Measurements from ENCODE around the gene JAZF1.
A peak's percentile ranks its signal among the peaks of the same experiment; 100 is the strongest.
"Not testable (repeated sequence)": the region's sequence is repeated elsewhere in the genome, so short reads cannot be mapped to it uniquely, and the experiment has no call there.

The JAZF1 gene

GRCh38 chr7:27925573-27926201, 254.9 kb downstream of the JAZF1 start:
- peak; percentile 12 for DNase-seq

DNA sequence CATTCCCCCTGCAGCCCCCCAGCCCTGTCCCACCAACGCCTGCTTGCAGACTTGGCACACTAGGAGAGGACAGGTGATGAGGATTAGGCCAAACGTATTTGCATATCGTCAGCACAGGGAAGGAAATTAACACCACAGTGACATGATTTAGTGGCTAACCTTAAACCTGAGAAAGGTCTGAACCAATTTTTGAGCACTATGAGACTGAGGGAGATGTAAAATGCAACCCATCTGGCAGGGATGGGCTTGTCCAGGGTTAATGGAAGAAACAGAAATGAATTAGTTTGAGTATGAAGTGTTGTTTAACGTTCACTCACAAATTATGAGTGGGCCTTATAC, 257.0 kb downstream of the JAZF1 start:
- DNase-seq = no peak

DNA sequence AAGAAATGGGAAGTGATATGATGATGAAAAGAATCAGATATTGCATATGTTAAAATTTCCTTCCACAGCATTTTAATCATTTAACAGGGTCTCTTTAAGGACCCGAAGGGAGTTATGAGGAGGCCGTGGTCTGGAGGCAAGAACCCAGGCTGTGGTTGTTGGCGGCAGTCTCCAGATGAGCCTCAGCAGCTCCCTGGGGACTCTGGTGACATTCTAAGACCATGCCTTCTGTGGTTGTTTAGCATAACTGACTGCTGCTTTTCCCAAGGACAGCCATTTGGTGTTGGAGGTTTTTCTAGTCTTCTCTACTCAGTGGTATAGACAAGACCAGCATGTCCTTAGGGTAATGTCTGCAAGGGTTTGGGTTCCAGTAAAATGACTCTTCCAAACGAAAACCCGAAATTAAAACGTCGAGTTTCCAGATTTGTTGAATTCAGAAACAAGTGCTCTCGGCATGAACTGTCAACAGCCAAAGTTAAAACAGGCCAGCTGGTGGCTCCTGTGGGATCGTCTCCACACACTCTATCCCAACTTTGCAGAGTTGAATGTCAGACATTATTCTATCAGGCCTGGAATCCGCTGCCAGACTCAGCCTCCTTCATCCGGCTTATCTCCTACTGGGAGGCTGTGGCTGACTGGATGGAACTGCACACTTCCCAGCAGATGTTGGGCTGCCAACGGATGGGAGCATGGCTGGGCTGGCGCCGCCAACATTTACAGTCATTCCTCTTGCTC, 257.5 kb downstream of the JAZF1 start:
- no peak for DNase-seq

- not testable (repeated sequence) for DNase-seq
These were observed 258.2 kb downstream of the JAZF1 start for GRCh38 chr7:27922389-27922788.

DNA sequence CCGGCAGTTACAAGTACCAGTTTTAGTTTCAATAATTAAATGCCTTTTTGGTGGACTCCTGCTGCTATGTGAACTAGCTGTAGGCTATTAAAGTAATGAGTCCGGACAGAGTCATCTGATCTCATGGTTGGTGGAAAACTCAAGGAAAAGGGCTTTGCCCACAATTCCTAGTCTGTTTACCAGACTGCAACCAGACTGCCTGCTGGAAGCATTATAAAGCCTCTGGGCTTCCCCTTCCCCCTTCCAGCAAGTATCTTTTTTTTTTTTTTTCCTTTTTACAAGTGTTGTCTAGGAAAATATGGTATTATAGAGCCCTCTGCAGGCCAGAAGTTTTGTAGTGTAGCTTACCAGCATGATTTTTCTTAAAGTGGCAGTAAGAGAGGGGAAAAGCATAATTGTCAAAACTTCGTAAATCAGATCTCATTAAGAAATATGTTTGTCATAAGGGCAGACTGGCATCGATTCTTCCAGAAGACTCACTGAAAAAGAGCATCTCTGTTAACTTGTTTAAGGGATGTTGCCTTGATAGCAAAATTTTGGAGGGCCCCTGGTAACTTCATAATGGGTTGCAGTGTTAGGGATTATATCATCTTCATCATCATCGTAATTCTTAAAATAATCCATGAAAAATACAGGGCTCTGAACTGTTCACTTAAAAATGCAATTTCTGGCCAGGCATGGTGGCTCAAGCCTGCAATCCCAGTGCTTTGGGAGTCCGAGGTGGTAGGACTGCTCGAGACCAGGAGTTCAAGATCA, 259.3 kb downstream of the JAZF1 start:
- DNase-seq = peak; percentile 58

- no peak for DNase-seq
These were observed 260.2 kb downstream of the JAZF1 start for GRCh38 chr7:27920281-27920946.

DNA sequence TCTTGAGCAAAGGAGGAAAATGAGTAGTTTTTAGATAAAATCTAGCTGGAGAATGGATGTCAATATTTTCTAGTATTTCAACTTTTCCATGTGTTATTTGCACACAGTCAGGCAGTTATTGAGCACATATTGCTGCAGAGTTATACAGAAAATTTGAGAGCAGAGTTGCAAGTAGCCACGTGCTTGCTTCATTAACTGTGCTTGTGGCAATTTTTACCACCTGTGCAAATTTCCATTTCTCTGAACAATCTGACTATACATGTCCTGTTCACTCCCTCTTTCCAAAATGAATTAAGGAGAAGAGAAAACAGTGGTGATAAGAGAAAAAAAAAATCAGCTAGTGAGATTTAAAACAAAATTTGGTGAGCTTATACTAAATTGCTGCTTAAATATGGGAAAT, 262.1 kb downstream of the JAZF1 start:
- DNase-seq = no peak

- peak; percentile 8 for DNase-seq
These were observed 262.8 kb downstream of the JAZF1 start for GRCh38 chr7:27917774-27918314.

- no peak for DNase-seq
These were observed 263.5 kb downstream of the JAZF1 start for GRCh38 chr7:27917119-27917518.

- DNase-seq = no peak
These were observed 264.2 kb downstream of the JAZF1 start for GRCh38 chr7:27916372-27916771.

- DNase-seq = no peak
These were observed 266.2 kb downstream of the JAZF1 start for GRCh38 chr7:27914409-27914808.

DNA sequence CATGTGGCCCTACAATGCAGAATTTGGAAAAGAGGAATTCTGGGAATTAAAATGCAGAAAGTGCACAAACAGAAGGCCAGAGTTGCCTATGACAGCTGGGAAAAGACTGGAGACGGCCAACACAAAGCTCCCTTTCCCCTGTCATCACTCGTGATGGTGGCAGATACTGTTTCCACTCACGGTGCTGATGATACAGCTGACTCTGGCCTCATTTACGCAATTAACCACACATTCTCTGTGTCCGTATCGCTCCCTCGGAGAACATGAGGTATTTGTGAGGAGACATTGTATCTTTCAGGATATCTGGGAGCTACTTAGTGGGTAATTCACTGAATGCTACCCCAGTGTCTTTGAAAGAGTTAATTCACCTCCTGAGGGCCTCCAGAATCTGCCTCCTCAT, 267.8 kb downstream of the JAZF1 start:
- no peak for DNase-seq

- DNase-seq = no peak
These were observed 268.7 kb downstream of the JAZF1 start for GRCh38 chr7:27911920-27912319.

DNA sequence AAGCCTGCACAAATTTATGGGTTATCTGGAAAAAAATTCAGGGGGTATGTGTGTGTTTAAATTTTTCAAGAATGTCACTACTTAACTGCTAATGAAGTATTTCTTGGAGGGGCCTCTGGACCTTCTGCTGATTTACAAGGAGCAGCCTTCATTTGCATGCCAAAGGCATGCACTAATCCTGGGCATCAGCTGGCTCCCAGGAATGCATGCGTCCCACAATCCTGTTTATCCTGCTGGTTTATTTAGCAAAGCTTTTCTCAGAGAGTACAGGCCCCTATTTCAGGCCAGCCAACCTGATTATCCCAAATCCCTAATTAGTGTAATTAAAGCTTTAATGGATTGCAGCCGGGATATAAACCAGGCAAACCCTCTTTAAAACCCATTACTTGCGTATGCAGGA, 270.3 kb downstream of the JAZF1 start:
- DNase-seq = no peak

- DNase-seq = no peak
These were observed 271.9 kb downstream of the JAZF1 start for GRCh38 chr7:27908534-27909165.

GRCh38 chr7:27906385-27907091, 274.1 kb downstream of the JAZF1 start:
- DNase-seq = no peak

DNA sequence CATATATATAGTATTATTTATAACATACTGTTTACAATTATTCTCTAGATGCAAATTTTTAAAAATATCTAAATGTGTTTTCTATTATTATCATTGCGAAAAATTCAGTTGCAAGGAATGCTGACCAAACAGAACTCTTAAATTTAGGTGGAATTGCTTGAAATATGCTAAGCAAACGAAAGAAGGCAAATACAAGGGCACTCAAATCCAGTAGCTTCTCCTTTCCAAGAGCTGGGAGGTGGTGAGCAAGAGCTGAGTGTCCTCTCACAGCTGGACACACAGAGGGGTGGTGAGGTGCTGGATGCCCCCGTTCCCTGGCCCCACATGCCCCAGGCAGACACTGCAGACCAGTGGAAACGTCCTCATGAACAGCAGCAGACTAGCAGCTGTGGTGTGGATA, 274.6 kb downstream of the JAZF1 start:
- DNase-seq = no peak

GRCh38 chr7:27901028-27901760, 279.4 kb downstream of the JAZF1 start:
- DNase-seq = peak; percentile 81

DNA sequence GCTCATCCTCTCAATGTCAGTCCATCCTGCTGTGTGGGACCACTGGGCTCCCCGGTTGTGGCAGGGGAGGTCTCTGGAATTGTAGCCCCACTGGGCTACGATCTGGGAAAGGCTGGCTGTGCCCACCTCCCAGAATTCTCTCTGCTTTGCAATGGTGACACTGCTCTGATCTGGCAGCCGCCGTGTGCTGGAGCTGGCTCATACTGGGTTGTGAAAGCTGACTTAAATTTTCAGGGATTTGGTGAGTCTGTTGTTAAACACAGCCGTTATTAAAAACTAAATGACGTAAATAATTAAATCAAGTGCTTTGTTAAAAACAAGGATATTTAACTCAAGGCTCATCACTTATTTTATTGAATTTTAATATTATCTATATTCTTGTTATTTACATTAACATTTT, 280.6 kb downstream of the JAZF1 start:
- no peak for DNase-seq

DNA sequence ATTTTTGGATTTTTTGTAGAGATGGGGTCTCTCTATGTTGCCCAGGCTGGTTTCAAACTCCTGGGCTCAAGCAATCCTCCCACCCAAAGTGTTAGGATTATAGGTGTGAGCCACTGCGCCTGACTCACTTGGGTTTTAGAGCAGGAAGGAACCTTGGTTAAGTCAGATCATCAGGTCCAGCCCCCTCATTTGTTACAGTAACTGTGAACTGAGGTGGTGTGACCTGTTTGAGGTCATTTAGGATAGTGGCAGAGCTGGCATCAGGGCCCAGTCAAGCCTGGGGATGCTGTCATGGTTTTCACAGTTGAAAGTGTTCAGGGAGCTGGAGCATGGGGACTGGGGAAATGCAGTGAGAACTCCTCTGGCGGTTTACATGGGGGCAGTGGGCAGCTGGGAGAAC, 281.0 kb downstream of the JAZF1 start:
- peak; percentile 71 for DNase-seq

GRCh38 chr7:27897441-27897847, 283.2 kb downstream of the JAZF1 start:
- no peak for DNase-seq
